ENCODE measurements around the gene FYCO1. TPM values are rescaled to one million over a fixed set of nuclear protein-coding genes. Genes with fewer than 3 reads are reported as not detected.

The FYCO1 gene
- total RNA-seq, 1 donor from 2014 or later: 31.8 TPM

DNA sequence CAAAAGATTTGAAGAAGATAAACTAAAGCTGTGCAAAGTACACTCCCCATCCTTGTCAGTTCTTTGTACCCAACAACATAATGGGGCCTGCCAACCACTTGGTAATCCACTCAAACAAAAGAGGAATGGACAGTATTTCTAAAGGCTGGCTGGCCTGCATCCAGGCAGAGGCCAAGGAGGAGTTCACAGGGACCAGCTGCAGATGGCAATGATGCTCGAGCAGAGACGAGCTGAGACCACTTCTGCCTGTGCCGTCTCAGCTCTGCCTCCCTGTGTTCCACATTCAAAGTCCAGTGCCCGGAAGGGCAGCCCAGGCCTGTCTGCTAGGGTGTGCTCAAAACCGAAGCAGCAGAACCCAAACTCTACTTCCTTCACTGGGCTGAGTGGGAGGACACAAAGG lies 38.0 kb downstream of the FYCO1 start:
- DNase-seq (ENCODE audit: extremely low spot score, unreplicated experiment): no peak
- TF ChIP-seq, protein P1, sequence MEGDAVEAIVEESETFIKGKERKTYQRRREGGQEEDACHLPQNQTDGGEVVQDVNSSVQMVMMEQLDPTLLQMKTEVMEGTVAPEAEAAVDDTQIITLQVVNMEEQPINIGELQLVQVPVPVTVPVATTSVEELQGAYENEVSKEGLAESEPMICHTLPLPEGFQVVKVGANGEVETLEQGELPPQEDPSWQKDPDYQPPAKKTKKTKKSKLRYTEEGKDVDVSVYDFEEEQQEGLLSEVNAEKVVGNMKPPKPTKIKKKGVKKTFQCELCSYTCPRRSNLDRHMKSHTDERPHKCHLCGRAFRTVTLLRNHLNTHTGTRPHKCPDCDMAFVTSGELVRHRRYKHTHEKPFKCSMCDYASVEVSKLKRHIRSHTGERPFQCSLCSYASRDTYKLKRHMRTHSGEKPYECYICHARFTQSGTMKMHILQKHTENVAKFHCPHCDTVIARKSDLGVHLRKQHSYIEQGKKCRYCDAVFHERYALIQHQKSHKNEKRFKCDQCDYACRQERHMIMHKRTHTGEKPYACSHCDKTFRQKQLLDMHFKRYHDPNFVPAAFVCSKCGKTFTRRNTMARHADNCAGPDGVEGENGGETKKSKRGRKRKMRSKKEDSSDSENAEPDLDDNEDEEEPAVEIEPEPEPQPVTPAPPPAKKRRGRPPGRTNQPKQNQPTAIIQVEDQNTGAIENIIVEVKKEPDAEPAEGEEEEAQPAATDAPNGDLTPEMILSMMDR (IDR thresholded peaks at IDR 0.05): no peak
- Mint-ChIP-seq H3K27me3 (ENCODE audit: unreplicated experiment) (no peaks in the 10 kb centered on the region), H3K4me1 (ENCODE audit: unreplicated experiment) (peaks cover 4% of the 10 kb centered on the region), H3K4me3 (ENCODE audit: unreplicated experiment) (no peak overlapping the region), H3K9me3 (ENCODE audit: unreplicated experiment) (peaks cover 4% of the 10 kb centered on the region), H3K36me3 (ENCODE audit: unreplicated experiment) (peaks cover 68% of the 10 kb centered on the region), H3K27ac (ENCODE audit: unreplicated experiment) (no peak overlapping the region)

DNA sequence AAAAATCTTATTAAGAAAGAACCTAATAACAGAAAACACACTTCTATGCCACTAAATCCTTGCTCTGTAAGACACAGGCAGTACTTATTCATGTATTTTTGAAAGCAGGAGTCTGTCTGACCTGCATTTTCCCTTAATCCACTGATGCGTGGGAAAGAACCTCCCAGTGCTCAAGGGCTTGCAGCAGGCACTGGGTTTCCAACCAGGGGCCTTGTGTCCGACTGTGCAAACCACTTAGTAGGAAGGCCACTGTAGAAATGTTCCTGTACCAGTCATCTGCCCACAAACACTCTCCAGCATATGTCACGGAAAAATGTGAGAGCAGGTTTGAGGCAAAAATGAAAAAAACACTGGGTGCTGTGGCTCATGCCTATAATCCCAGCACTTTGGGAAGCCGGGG lies 39.9 kb downstream of the FYCO1 start:
- Mint-ChIP-seq H3K4me1 (ENCODE audit: unreplicated experiment) (peaks cover 4% of the 10 kb centered on the region), H3K27ac (ENCODE audit: unreplicated experiment) (no peak overlapping the region), H3K36me3 (ENCODE audit: unreplicated experiment) (peaks cover 60% of the 10 kb centered on the region)

DNA sequence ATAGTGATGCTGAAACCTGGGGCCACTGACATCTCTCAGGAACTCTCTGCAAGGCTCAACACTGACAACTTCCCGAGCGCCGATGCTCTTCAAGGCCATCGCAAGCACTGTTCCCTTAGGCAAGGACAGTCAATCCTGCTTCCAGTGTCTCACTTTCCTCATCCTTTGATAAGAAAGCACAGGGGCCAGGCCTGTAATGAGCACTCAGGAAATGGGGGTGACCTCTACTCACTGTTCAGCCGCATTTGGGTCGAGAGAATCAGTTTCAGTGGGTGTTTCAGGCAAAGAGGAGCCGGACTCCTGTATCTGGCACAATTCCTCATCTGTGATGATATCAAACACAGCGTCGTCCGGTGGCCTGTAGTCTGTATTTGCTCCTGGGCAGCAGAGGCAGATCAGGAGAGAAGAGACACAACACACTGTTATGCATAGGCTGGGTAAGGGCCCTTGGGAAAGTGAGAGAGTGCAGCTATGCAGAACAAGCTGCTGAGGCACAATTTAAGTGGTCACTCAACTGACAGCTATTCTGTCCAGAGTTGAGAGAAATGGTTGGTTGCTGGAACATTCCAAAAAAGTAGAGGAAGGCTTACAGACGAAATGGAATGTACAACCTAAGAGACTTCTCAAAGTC lies 40.5 kb downstream of the FYCO1 start:
- DNase-seq (ENCODE audit: extremely low spot score, unreplicated experiment): no peak
- Mint-ChIP-seq H3K36me3 (ENCODE audit: unreplicated experiment) (peaks cover 57% of the 10 kb centered on the region), H3K27me3 (ENCODE audit: unreplicated experiment) (no peaks in the 10 kb centered on the region), H3K4me1 (ENCODE audit: unreplicated experiment) (peaks cover 4% of the 10 kb centered on the region), H3K27ac (ENCODE audit: unreplicated experiment) (no peak overlapping the region), H3K9me3 (ENCODE audit: unreplicated experiment) (no peaks in the 10 kb centered on the region), H3K4me3 (ENCODE audit: unreplicated experiment) (no peak overlapping the region)
- TF ChIP-seq, protein P1 (IDR thresholded peaks at IDR 0.05): no peak

More for the DNA sequence above, 39.9 kb downstream of the FYCO1 start:
- no peak overlapping the region for H3K4me3 Mint-ChIP-seq (ENCODE audit: unreplicated experiment)
- no peak for DNase-seq (ENCODE audit: extremely low spot score, unreplicated experiment)
- no peaks in the 10 kb centered on the region for H3K27me3 Mint-ChIP-seq (ENCODE audit: unreplicated experiment)
- TF ChIP-seq, protein P1 (IDR thresholded peaks at IDR 0.05): no peak
- H3K9me3 Mint-ChIP-seq (ENCODE audit: unreplicated experiment): peaks cover under 1% of the 10 kb centered on the region

DNA sequence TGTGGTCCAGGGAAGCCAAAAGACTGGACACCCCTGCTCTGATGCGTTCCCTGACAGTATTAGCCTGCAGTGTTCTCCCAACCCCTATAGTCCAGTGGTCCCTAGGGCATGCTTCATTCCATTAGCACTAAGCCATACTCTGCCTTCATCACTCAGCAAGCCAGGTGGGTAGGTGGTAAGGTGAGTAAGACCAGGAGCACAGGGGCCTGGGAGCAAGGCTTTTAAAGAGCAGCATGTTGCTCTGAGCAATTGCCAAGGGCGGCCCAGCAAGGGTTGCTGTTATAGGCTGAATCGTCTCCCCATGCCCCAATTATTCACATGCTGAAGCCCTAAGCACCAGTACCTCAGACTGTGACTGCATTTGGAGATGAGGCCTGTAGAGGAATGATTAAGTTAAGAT lies 41.3 kb downstream of the FYCO1 start:
- DNase-seq (ENCODE audit: extremely low spot score, unreplicated experiment): no peak
- Mint-ChIP-seq H3K4me3 (ENCODE audit: unreplicated experiment) (no peak overlapping the region), H3K27ac (ENCODE audit: unreplicated experiment) (no peak overlapping the region), H3K4me1 (ENCODE audit: unreplicated experiment) (peaks cover 4% of the 10 kb centered on the region), H3K9me3 (ENCODE audit: unreplicated experiment) (no peaks in the 10 kb centered on the region), H3K27me3 (ENCODE audit: unreplicated experiment) (no peaks in the 10 kb centered on the region), H3K36me3 (ENCODE audit: unreplicated experiment) (peaks cover 54% of the 10 kb centered on the region)
- TF ChIP-seq, protein P1 (IDR thresholded peaks at IDR 0.05): no peak

DNA sequence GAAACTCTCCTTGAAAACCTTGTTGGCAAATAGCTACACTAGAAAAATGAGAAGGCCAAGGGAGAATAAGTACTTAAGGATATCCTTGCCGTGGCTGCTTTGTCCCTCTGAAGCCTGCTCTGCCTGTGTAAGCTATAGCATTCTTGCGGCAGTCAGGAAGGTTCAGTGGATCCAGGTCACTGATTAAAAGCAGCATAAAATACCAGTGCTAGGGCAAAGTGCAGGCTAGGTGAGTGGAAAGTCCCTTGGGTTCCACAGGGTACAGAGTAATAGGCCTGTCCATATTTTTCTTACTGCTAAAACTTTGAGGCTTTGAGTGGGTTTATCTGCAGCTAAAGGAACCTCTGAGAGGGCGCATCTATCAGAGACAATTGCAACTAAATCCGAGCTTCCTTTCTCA lies 42.1 kb downstream of the FYCO1 start:
- Mint-ChIP-seq H3K27me3 (ENCODE audit: unreplicated experiment) (no peaks in the 10 kb centered on the region), H3K4me3 (ENCODE audit: unreplicated experiment) (no peak overlapping the region), H3K9me3 (ENCODE audit: unreplicated experiment) (no peaks in the 10 kb centered on the region), H3K27ac (ENCODE audit: unreplicated experiment) (no peak overlapping the region), H3K36me3 (ENCODE audit: unreplicated experiment) (peaks cover 53% of the 10 kb centered on the region), H3K4me1 (ENCODE audit: unreplicated experiment) (peaks cover 4% of the 10 kb centered on the region)
- TF ChIP-seq, protein P1 (IDR thresholded peaks at IDR 0.05): no peak
- DNase-seq (ENCODE audit: extremely low spot score, unreplicated experiment): no peak
